ENCODE data around the gene WWP2.
A peak's percentile ranks its signal among the peaks of the same experiment; 100 is the strongest.
"Not testable (repeated sequence)": the region's sequence is repeated elsewhere in the genome, so short reads cannot be mapped to it uniquely, and the experiment has no call there.

The WWP2 gene

GRCh38 chr16:69761983-69762813 lies at the start of gene WWP2:
Gene WWP2, plus strand, starts transcription at chr16:69762332. Its CDS starts 24,679 bp downstream, at chr16:69787011.
- peak; percentile 61 for TF ChIP-seq POLR2A (IDR thresholded peaks at IDR 0.05; ENCODE audit: low read depth, low read length)
- DNase-seq (ENCODE audit: insufficient read length, low spot score) (peak; percentile 86), FAIRE-seq (no peak)

- no peak for TF ChIP-seq POLR2A (IDR thresholded peaks at IDR 0.05; ENCODE audit: low read depth, low read length)
- FAIRE-seq (no peak), DNase-seq (ENCODE audit: insufficient read length, low spot score) (no peak)
Observed at GRCh38 chr16:69712914-69713581, 49.1 kb upstream of the WWP2 start.

GRCh38 chr16:69717066-69717465 lies 45.1 kb upstream of the WWP2 start:
- TF ChIP-seq POLR2A (IDR thresholded peaks at IDR 0.05; ENCODE audit: low read depth, low read length), result no peak
- DNase-seq (ENCODE audit: insufficient read length, low spot score) (no peak), FAIRE-seq (no peak)

GRCh38 chr16:69718111-69718764 lies 43.9 kb upstream of the WWP2 start:
- no peak for TF ChIP-seq POLR2A (IDR thresholded peaks at IDR 0.05; ENCODE audit: low read depth, low read length)
- FAIRE-seq, result no peak

GRCh38 chr16:69720822-69721430 lies 41.2 kb upstream of the WWP2 start:
- FAIRE-seq (no peak), DNase-seq (ENCODE audit: insufficient read length, low spot score) (no peak)
- no peak for TF ChIP-seq POLR2A (IDR thresholded peaks at IDR 0.05; ENCODE audit: low read depth, low read length)

More at GRCh38 chr16:69718111-69718764, 43.9 kb upstream of the WWP2 start:
- DNase-seq (ENCODE audit: insufficient read length, low spot score), result no peak

GRCh38 chr16:69721441-69721957 lies 40.6 kb upstream of the WWP2 start:
- DNase-seq (ENCODE audit: insufficient read length, low spot score), result no peak
- no peak for TF ChIP-seq POLR2A (IDR thresholded peaks at IDR 0.05; ENCODE audit: low read depth, low read length)
- no peak for FAIRE-seq

GRCh38 chr16:69724414-69724873 lies 37.7 kb upstream of the WWP2 start:
- DNase-seq (ENCODE audit: insufficient read length, low spot score), result no peak
- FAIRE-seq, result no peak
- TF ChIP-seq POLR2A (IDR thresholded peaks at IDR 0.05; ENCODE audit: low read depth, low read length), result no peak

- DNase-seq (ENCODE audit: insufficient read length, low spot score) (no peak), FAIRE-seq (no peak)
- no peak for TF ChIP-seq POLR2A (IDR thresholded peaks at IDR 0.05; ENCODE audit: low read depth, low read length)
Observed at GRCh38 chr16:69724981-69725479, 37.1 kb upstream of the WWP2 start.

- FAIRE-seq (no peak), DNase-seq (ENCODE audit: insufficient read length, low spot score) (no peak)
- TF ChIP-seq POLR2A (IDR thresholded peaks at IDR 0.05; ENCODE audit: low read depth, low read length), result no peak
Observed at GRCh38 chr16:69725480-69726312, 36.4 kb upstream of the WWP2 start.

- peak; percentile 94 for TF ChIP-seq POLR2A (IDR thresholded peaks at IDR 0.05; ENCODE audit: low read depth, low read length)
- peak; percentile 62 for FAIRE-seq
- DNase-seq (ENCODE audit: insufficient read length, low spot score), result peak; percentile 91
Observed at GRCh38 chr16:69726313-69727060, 35.6 kb upstream of the WWP2 start, which contains the start of gene NQO1. Gene NQO1, minus strand, starts transcription at chr16:69726560. Its CDS starts 121 bp downstream, at chr16:69726439.

- no peak for FAIRE-seq
- DNase-seq (ENCODE audit: insufficient read length, low spot score), result no peak
- no peak for TF ChIP-seq POLR2A (IDR thresholded peaks at IDR 0.05; ENCODE audit: low read depth, low read length)
Observed at GRCh38 chr16:69727916-69728270, 34.2 kb upstream of the WWP2 start.

GRCh38 chr16:69729030-69729429 lies 33.1 kb upstream of the WWP2 start:
- not testable (repeated sequence) for DNase-seq (ENCODE audit: insufficient read length, low spot score); FAIRE-seq

GRCh38 chr16:69731280-69731679 lies 30.9 kb upstream of the WWP2 start:
- FAIRE-seq; DNase-seq (ENCODE audit: insufficient read length, low spot score): not testable (repeated sequence)
